Measurements from ENCODE around the gene RLN1. TPM values are rescaled to one million over a fixed set of nuclear protein-coding genes. Genes with fewer than 3 reads are reported as not detected.

The RLN1 gene
- total and polyA plus RNA-seq, 3 donors from 2014 or later = 0.43 to 1.4 TPM; not detected in 1

- no peak overlapping the region for H3K4me3 ChIP-seq
- no peaks in the 10 kb centered on the region for H3K4me1 ChIP-seq
- H3K27me3 ChIP-seq = no peaks in the 10 kb centered on the region
- TF ChIP-seq POLR2A (IDR thresholded peaks at IDR 0.05) (no peak), CTCF (IDR thresholded peaks at IDR 0.05) (no peak)
- no peak overlapping the region for H3K27ac ChIP-seq
- intact Hi-C loops (cut with DNase I; ENCODE audit: low total_unique reads) = no loop called here
- no peaks in the 10 kb centered on the region for H3K36me3 ChIP-seq (ENCODE audit: low read depth, missing control alignments)
- H3K9me3 ChIP-seq = no peaks in the 10 kb centered on the region
- no peak for DNase-seq
Measured at GRCh38 chr9:5360341-5360740, 20.7 kb upstream of the RLN1 start.

- no peak for TF ChIP-seq POLR2A (IDR thresholded peaks at IDR 0.05)
- TF ChIP-seq CTCF (IDR thresholded peaks at IDR 0.05) = no peak
- Histone ChIP-seq H3K36me3 (ENCODE audit: low read depth, missing control alignments) (no peaks in the 10 kb centered on the region), H3K4me3 (no peak overlapping the region), H3K4me1 (no peaks in the 10 kb centered on the region), H3K27ac (no peak overlapping the region), H3K9me3 (no peaks in the 10 kb centered on the region), H3K27me3 (no peaks in the 10 kb centered on the region)
- DNase-seq = no peak
- 61 to 79% methylated on average over 1 of the region's 1 CpG for WGBS, 2 donors
- intact Hi-C loops (cut with DNase I; ENCODE audit: low total_unique reads) = no loop called here
Measured at GRCh38 chr9:5357431-5358105, 17.9 kb upstream of the RLN1 start.

- H3K9me3 ChIP-seq = no peaks in the 10 kb centered on the region
- no peaks in the 10 kb centered on the region for H3K36me3 ChIP-seq (ENCODE audit: low read depth, missing control alignments)
- no peak overlapping the region for H3K27ac ChIP-seq
- no peak for TF ChIP-seq CTCF (IDR thresholded peaks at IDR 0.05)
- TF ChIP-seq POLR2A (IDR thresholded peaks at IDR 0.05) = no peak
- intact Hi-C loops (cut with DNase I; ENCODE audit: low total_unique reads) = no loop called here
- 95 to 100% methylated on average over 2 of the region's 2 CpGs for WGBS, 2 donors
- DNase-seq = no peak
- H3K4me1 ChIP-seq = no peaks in the 10 kb centered on the region
- no peak overlapping the region for H3K4me3 ChIP-seq
- H3K27me3 ChIP-seq = no peaks in the 10 kb centered on the region
Measured at GRCh38 chr9:5355817-5356216, 16.1 kb upstream of the RLN1 start.

- no peak for DNase-seq
- H3K36me3 ChIP-seq (ENCODE audit: low read depth, missing control alignments) = no peaks in the 10 kb centered on the region
- TF ChIP-seq POLR2A (IDR thresholded peaks at IDR 0.05) (no peak), CTCF (IDR thresholded peaks at IDR 0.05) (no peak)
- no peaks in the 10 kb centered on the region for H3K4me1 ChIP-seq
- H3K27ac ChIP-seq = no peak overlapping the region
- H3K4me3 ChIP-seq = no peak overlapping the region
- WGBS, 2 donors = 97 to 100% methylated on average over 1 of the region's 1 CpG
- no peaks in the 10 kb centered on the region for H3K27me3 ChIP-seq
- intact Hi-C loops (cut with DNase I; ENCODE audit: low total_unique reads) = no loop called here
- H3K9me3 ChIP-seq = no peaks in the 10 kb centered on the region
Measured at GRCh38 chr9:5355226-5355625, 15.6 kb upstream of the RLN1 start.

GRCh38 chr9:5354184-5354583 lies 14.5 kb upstream of the RLN1 start:
- no peaks in the 10 kb centered on the region for H3K36me3 ChIP-seq (ENCODE audit: low read depth, missing control alignments)
- WGBS, 2 donors = 100% methylated on average over 2 of the region's 2 CpGs
- no peaks in the 10 kb centered on the region for H3K9me3 ChIP-seq
- no peak for DNase-seq
- no peak for TF ChIP-seq POLR2A (IDR thresholded peaks at IDR 0.05)
- no peak for TF ChIP-seq CTCF (IDR thresholded peaks at IDR 0.05)
- no peaks in the 10 kb centered on the region for H3K4me1 ChIP-seq
- H3K27ac ChIP-seq = no peak overlapping the region
- H3K27me3 ChIP-seq = no peaks in the 10 kb centered on the region
- no peak overlapping the region for H3K4me3 ChIP-seq
- intact Hi-C loops (cut with DNase I; ENCODE audit: low total_unique reads) = no loop called here

All from testis (tissue), 3 donors.